ENCODE data around the gene SEMA5B.

- TF ChIP-seq CTCF (IDR thresholded peaks at IDR 0.05) (no peak), USF1 (IDR thresholded peaks at IDR 0.05; ENCODE audit: borderline replicate concordance, low read depth) (no peak), POLR2AphosphoS5 (IDR thresholded peaks at IDR 0.05; ENCODE audit: low read depth, low read length) (no peak), SMC3 (IDR thresholded peaks at IDR 0.05; ENCODE audit: low read depth, low read length) (no peak), MXI1 (IDR thresholded peaks at IDR 0.05; ENCODE audit: low read depth, low read length) (no peak), JUND (IDR thresholded peaks at IDR 0.05) (no peak), RFX5 (IDR thresholded peaks at IDR 0.05; ENCODE audit: low read length) (no peak), GATA2 (CRISPR knock-in tag; IDR thresholded peaks at IDR 0.05) (no peak), RCOR1 (IDR thresholded peaks at IDR 0.05; ENCODE audit: low read length) (no peak), FOXM1 (IDR thresholded peaks at IDR 0.05; ENCODE audit: low read depth) (no peak), RAD21 (IDR thresholded peaks at IDR 0.05; ENCODE audit: low read length) (no peak), NFIC (IDR thresholded peaks at IDR 0.05; ENCODE audit: borderline replicate concordance) (no peak), REST (IDR thresholded peaks at IDR 0.05; ENCODE audit: low read depth, low read length) (no peak), MAX (IDR thresholded peaks at IDR 0.05; ENCODE audit: low read depth) (no peak)
Measured at GRCh38 chr3:122912772-122913538, 114.6 kb downstream of the SEMA5B start.
